CD4-positive, CD25-positive, alpha-beta regulatory T cell (primary cell): ENCODE measurements around the gene DNAH14. TPM values are rescaled to one million over a fixed set of nuclear protein-coding genes. Genes with fewer than 3 reads are reported as not detected.

Experiments
- ATAC-seq, 2 donors: fragments of 150-1000 bp; cut with Tn5 transposase; one replicate each; pipeline ENCODE4 v1.10.0; 2021; ENCODE audit warnings: low read depth in 2 of 2, moderate number of reproducible peaks in 2 of 2, moderate library complexity in 1 of 2
- DNase-seq, 3 donors: peaks; one replicate each; pipeline versions ENCODE4 v3.0.0 to v3.0.0-alpha.2; 2012 to 2022; ENCODE audit warnings: mixed read lengths in 1 of 3
- H3K27ac ChIP-seq: one replicate; pipeline ENCODE4 v1.7.0; 2013; ENCODE audit warnings: mild to moderate bottlenecking, low read length; ENCODE audit not compliant: insufficient read depth, poor library complexity, severe bottlenecking
- H3K27me3 ChIP-seq: one replicate; pipeline ENCODE4 v1.7.0; 2013; ENCODE audit warnings: low read length; ENCODE audit not compliant: control insufficient read depth, insufficient read depth
- H3K36me3 ChIP-seq: one replicate; pipeline ENCODE4 v1.7.0; 2013; ENCODE audit warnings: mild to moderate bottlenecking, low read length, moderate library complexity; ENCODE audit not compliant: control insufficient read depth, insufficient read depth
- H3K4me1 ChIP-seq: 2 replicates; pipeline ENCODE4 v1.7.0; 2013; ENCODE audit warnings: mild to moderate bottlenecking, low read length; ENCODE audit not compliant: insufficient read depth, control insufficient read depth, poor library complexity, severe bottlenecking
- H3K4me3 ChIP-seq: one replicate; pipeline ENCODE4 v1.7.0; 2013; ENCODE audit warnings: low read depth, mild to moderate bottlenecking, low read length, moderate library complexity
- H3K9me3 ChIP-seq, 2 experiments: 1 replicate in 1 of 2; 2 replicates in 1 of 2; pipeline ENCODE4 v1.7.0; 2013; ENCODE audit warnings: low read length in 2 of 2, mild to moderate bottlenecking in 1 of 2, moderate library complexity in 1 of 2; ENCODE audit not compliant: control insufficient read depth in 2 of 2
- H3K27ac Mint-ChIP-seq, 3 donors: one replicate each; pipeline ENCODE4 v1.8.0; 2020 to 2022; ENCODE audit warnings: mild to moderate bottlenecking in 3 of 3, mixed read lengths in 3 of 3, moderate library complexity in 2 of 3
- H3K27me3 Mint-ChIP-seq: one replicate; pipeline ENCODE4 v1.8.0; 2022; ENCODE audit warnings: mild to moderate bottlenecking, mixed read lengths
- H3K36me3 Mint-ChIP-seq: one replicate; pipeline ENCODE4 v1.8.0; 2020; ENCODE audit warnings: mixed read lengths
- H3K4me1 Mint-ChIP-seq, 4 donors: one replicate each; pipeline ENCODE4 v1.8.0; 2020 to 2022; ENCODE audit warnings: mixed read lengths in 4 of 4, mild to moderate bottlenecking in 1 of 4
- H3K4me3 Mint-ChIP-seq, 4 donors: one replicate each; pipeline ENCODE4 v1.8.0; 2020 to 2022; ENCODE audit warnings: mild to moderate bottlenecking in 4 of 4, mixed read lengths in 4 of 4, moderate library complexity in 3 of 4
- H3K9me3 Mint-ChIP-seq, 7 donors: one replicate each; pipeline ENCODE4 v1.8.0; 2020 to 2022; ENCODE audit warnings: mixed read lengths in 7 of 7, mild to moderate bottlenecking in 3 of 7, moderate library complexity in 2 of 7
- polyA plus RNA-seq, 4 donors: library from polyadenylated mRNA; unstranded; fragments of 300-500 nt; fragmentation: Illumina TruSeq; gene quantifications; one replicate each; pipeline ENCODE4 v1.2.3, GENCODE V29; 2021
- total RNA-seq: library from RNA; stranded (reverse); gene quantifications from one replicate; pipeline ENCODE4 v1.2.3, GENCODE V29; 2022

The DNAH14 gene
- total and polyA plus RNA-seq, 5 donors from 2014 or later: 0.02 to 0.13 TPM; not detected in 3

DNA sequence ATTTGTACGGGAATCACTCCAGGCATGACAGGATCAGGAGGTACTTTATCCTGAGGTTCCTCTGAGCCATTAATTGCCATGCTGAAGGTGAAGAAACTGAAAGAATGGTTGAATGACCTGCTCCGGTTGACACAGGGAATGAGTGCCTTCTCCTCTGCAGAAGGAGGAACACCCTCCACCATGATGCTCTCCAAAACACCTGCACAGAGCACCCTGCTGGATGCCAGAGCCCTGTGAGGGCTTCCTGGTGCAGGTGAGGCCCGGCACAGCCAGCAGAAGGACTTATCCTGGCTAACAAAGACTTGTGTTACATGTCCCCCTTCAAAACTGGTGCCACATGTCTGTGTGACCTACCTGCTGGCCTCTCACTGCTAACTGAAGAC lies 512.6 kb downstream of the DNAH14 start:
- peaks cover 50% of the 10 kb centered on the region for H3K4me1 ChIP-seq
- H3K4me3 Mint-ChIP-seq: peak overlapping the region in 3 of 4 donors; percentile 64 to 75 (median 67)

GRCh38 chr1:225445639-225446594 lies 516.4 kb downstream of the DNAH14 start:
- Mint-ChIP-seq H3K27ac (peak overlapping the region; percentile 69 to 97 (median 94)), H3K4me1 (peaks cover 17 to 75% (median 42%) of the 10 kb centered on the region in 4 donors), H3K9me3 (peaks cover 0 to 3% (median 0%) of the 10 kb centered on the region in 7 donors), H3K4me3 (peak overlapping the region in 3 of 4 donors; percentile 71 to 88 (median 74)), H3K27me3 (no peaks in the 10 kb centered on the region), H3K36me3 (no peaks in the 10 kb centered on the region)
- DNase-seq (peak in 1 of 3 donors; percentile 48), ATAC-seq (no peak)
- H3K9me3 ChIP-seq: no peaks in the 10 kb centered on the region
- H3K36me3 ChIP-seq: no peaks in the 10 kb centered on the region
- no peaks in the 10 kb centered on the region for H3K27me3 ChIP-seq
- peak overlapping the region; percentile 78 for H3K27ac ChIP-seq
- peak overlapping the region; percentile 84 for H3K4me3 ChIP-seq
- H3K4me1 ChIP-seq: peaks cover 53% of the 10 kb centered on the region

More for the DNA sequence above, 512.6 kb downstream of the DNAH14 start:
- Histone ChIP-seq H3K9me3 (no peaks in the 10 kb centered on the region), H3K36me3 (no peaks in the 10 kb centered on the region), H3K27ac (peak overlapping the region; percentile 55), H3K4me3 (peak overlapping the region; percentile 49), H3K27me3 (no peaks in the 10 kb centered on the region)
- no peak for ATAC-seq
- DNase-seq: peak in 1 of 3 donors; percentile 34
- H3K4me1 Mint-ChIP-seq: peaks cover 17 to 64% (median 40%) of the 10 kb centered on the region in 4 donors
- H3K36me3 Mint-ChIP-seq: no peaks in the 10 kb centered on the region
- no peaks in the 10 kb centered on the region for H3K27me3 Mint-ChIP-seq
- peak overlapping the region; percentile 84 to 97 (median 94) for H3K27ac Mint-ChIP-seq
- H3K9me3 Mint-ChIP-seq: peaks cover 0 to 2% (median 0%) of the 10 kb centered on the region in 7 donors

DNA sequence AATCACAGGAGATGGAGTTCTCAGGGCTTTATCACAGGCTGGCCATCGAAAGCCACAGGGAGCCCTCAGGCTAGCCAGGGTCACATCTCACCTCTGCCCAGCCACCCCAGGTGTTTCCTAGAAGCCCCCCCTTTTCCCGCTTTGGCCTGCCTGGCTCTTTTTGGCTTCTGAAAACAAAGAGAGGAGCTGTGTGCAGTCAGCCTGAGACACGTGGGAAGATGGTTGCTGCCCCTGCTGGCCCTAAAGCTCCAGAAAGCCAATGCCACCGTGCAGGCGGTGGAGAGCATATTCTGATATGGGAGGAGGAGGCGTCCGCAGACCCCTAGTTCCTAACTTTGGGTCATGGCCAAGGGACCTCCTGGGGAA lies 517.1 kb downstream of the DNAH14 start:
- Histone ChIP-seq H3K9me3 (no peaks in the 10 kb centered on the region), H3K27ac (no peak overlapping the region), H3K4me1 (peaks cover 50% of the 10 kb centered on the region), H3K36me3 (no peaks in the 10 kb centered on the region), H3K4me3 (no peak overlapping the region), H3K27me3 (no peaks in the 10 kb centered on the region)
- H3K9me3 Mint-ChIP-seq: peaks cover 0 to 3% (median 0%) of the 10 kb centered on the region in 7 donors
- H3K4me3 Mint-ChIP-seq: no peak overlapping the region
- H3K36me3 Mint-ChIP-seq: no peaks in the 10 kb centered on the region
- peaks cover 12 to 71% (median 37%) of the 10 kb centered on the region in 4 donors for H3K4me1 Mint-ChIP-seq
- ATAC-seq: no peak
- H3K27ac Mint-ChIP-seq: peak overlapping the region; percentile 69 to 97 (median 94)
- H3K27me3 Mint-ChIP-seq: no peaks in the 10 kb centered on the region
- no peak for DNase-seq

DNA sequence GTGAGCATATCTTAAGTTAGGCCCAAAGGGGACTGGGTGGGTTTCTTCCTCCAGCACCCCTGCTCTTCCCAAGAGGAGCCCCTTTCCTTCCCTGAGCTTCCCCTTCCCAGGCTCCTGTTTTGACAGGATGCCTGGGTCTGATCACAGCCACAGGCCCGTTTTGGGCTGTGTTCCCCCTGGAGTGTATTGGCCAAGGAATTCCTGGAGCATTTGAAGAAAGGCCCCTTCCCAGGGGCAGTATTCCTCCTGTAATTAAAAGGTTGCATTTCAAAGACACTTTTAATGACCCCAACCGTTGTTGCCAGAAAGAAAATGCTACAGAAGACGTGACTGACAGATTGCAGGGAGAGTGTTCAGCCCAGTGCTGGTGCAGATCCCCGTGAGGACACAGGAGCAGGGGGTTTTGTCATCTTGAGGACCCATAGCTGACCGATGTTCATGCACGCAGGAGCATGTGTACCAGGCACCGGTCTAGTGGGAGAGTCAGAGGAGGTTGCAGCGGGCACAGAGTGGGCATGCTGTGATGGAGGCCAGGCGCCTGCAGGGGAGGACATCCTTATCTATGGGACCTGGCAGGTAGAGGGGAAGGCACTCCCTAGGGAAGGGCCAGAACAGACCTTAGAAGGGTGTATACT lies 517.6 kb downstream of the DNAH14 start:
- Histone ChIP-seq H3K36me3 (no peaks in the 10 kb centered on the region), H3K27me3 (no peaks in the 10 kb centered on the region), H3K9me3 (no peaks in the 10 kb centered on the region), H3K4me1 (peaks cover 45% of the 10 kb centered on the region), H3K4me3 (no peak overlapping the region), H3K27ac (no peak overlapping the region)
- peaks cover 0 to 3% (median 0%) of the 10 kb centered on the region in 7 donors for H3K9me3 Mint-ChIP-seq
- DNase-seq (no peak), ATAC-seq (no peak)
- H3K27ac Mint-ChIP-seq: peak overlapping the region in 2 of 3 donors; percentile 87 to 94
- peak overlapping the region in 1 of 4 donors; percentile 54 for H3K4me3 Mint-ChIP-seq
- H3K27me3 Mint-ChIP-seq: no peaks in the 10 kb centered on the region
- peaks cover 7 to 65% (median 32%) of the 10 kb centered on the region in 4 donors for H3K4me1 Mint-ChIP-seq
- no peaks in the 10 kb centered on the region for H3K36me3 Mint-ChIP-seq

DNA sequence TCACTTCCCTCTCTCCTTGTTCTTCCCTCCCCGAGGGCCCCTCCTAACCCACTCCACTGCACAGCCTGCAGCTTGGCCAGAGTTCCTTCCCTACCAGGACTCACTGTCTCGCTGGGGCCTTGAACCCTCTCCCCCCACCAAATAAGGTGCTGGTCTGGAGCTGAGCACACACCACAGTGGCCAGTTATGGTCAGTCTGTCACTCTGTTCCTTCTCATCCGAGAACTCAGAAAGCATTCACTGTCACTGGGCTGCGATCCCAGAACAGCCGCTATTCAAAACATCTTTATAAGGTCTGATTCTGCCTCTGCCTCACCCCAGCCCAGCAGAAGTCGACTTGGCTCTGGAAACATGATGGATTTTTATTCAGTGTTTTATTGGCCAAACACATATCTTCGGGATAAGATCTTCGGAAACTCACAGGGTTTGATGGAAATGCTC lies 518.2 kb downstream of the DNAH14 start:
- H3K27me3 Mint-ChIP-seq: no peaks in the 10 kb centered on the region
- H3K36me3 Mint-ChIP-seq: no peaks in the 10 kb centered on the region
- ATAC-seq (no peak), DNase-seq (no peak)
- H3K27ac Mint-ChIP-seq: peak overlapping the region in 2 of 3 donors; percentile 32 to 67
- no peaks in the 10 kb centered on the region for H3K36me3 ChIP-seq
- H3K4me3 Mint-ChIP-seq: peak overlapping the region in 2 of 4 donors; percentile 28 to 54
- H3K9me3 ChIP-seq: no peaks in the 10 kb centered on the region
- H3K9me3 Mint-ChIP-seq: peaks cover 0 to 3% (median 0%) of the 10 kb centered on the region in 7 donors
- no peak overlapping the region for H3K27ac ChIP-seq
- peaks cover 6 to 60% (median 29%) of the 10 kb centered on the region in 4 donors for H3K4me1 Mint-ChIP-seq
- H3K27me3 ChIP-seq: no peaks in the 10 kb centered on the region
- peaks cover 39% of the 10 kb centered on the region for H3K4me1 ChIP-seq
- no peak overlapping the region for H3K4me3 ChIP-seq

GRCh38 chr1:225448146-225448805 lies 518.8 kb downstream of the DNAH14 start:
- DNase-seq (no peak), ATAC-seq (no peak)
- no peaks in the 10 kb centered on the region for H3K9me3 ChIP-seq
- H3K4me3 Mint-ChIP-seq: peak overlapping the region in 1 of 4 donors; percentile 54
- H3K4me3 ChIP-seq: no peak overlapping the region
- H3K36me3 ChIP-seq: no peaks in the 10 kb centered on the region
- peak overlapping the region in 2 of 3 donors; percentile 32 to 67 for H3K27ac Mint-ChIP-seq
- H3K36me3 Mint-ChIP-seq: no peaks in the 10 kb centered on the region
- H3K27me3 Mint-ChIP-seq: no peaks in the 10 kb centered on the region
- H3K4me1 ChIP-seq: peaks cover 35% of the 10 kb centered on the region
- H3K9me3 Mint-ChIP-seq: peaks cover 0 to 3% (median 0%) of the 10 kb centered on the region in 7 donors
- peaks cover 6 to 54% (median 26%) of the 10 kb centered on the region in 4 donors for H3K4me1 Mint-ChIP-seq
- H3K27ac ChIP-seq: no peak overlapping the region
- H3K27me3 ChIP-seq: no peaks in the 10 kb centered on the region
